HCT116 (cell line): ENCODE data around the gene SHH. TPM values are rescaled to one million over a fixed set of nuclear protein-coding genes. Genes with fewer than 3 reads are reported as not detected.
A peak's percentile ranks its signal among the peaks of the same experiment; 100 is the strongest.

Source experiments
- ATAC-seq: fragments of 200-7000 bp; cut with Tn5 transposase; 2 replicates; pipeline ENCODE4 v1.9.1; 2020; ENCODE audit warnings: mild to moderate bottlenecking, moderate library complexity
- BruUV-seq: library from RNA; stranded (reverse); fragments of 400-500 nt; replicated peaks from 2 replicates; lab custom pipeline; 2021; lab: Mats Ljungman, UMichigan
- CTCF ChIA-PET: fragments of 300-600 bp; sonication (Branson Sonifier 250); formaldehyde crosslinking; loops from one replicate; lab custom pipeline; 2021; ENCODE audit warnings: antibody characterized with exemption; lab: Charles Lee
- POLR2A ChIA-PET: fragments of 300-600, 350-600 bp; sonication (Branson Sonifier 250); formaldehyde crosslinking; loops from one replicate; lab custom pipeline; 2021; ENCODE audit warnings: antibody characterized with exemption; lab: Charles Lee
- RAD21 ChIA-PET, 2 experiments: fragments of 300-600 bp; sonication (Branson Sonifier 250); formaldehyde crosslinking; loops; one replicate each; lab custom pipeline; 2023; ENCODE audit warnings: low total read pairs in 2 of 2; ENCODE audit not compliant: uncharacterized antibody in 2 of 2, unreplicated experiment in 2 of 2, low non-redundant PET in 1 of 2; lab: Charles Lee
- DNase-seq: peaks from one replicate; pipeline ENCODE4 v3.0.0-alpha.2; 2010; ENCODE audit warnings: low read depth, low spot score
- H2AFZ ChIP-seq: fragments of 200-600 bp; shearing (Covaris generic), sonication (generic); 2 replicates; pipeline ENCODE4 v1.6.1; 2017; ENCODE audit warnings: low read depth, mixed run types, mixed read lengths, antibody characterized with exemption, low read length; ENCODE audit not compliant: poor library complexity, severe bottlenecking
- H3K27ac ChIP-seq: 2 replicates; pipeline ENCODE4 v1.5.1; 2012; ENCODE audit warnings: low read depth, low read length
- H3K27me3 ChIP-seq: fragments of 200-600 bp; sonication (generic); 2 replicates; pipeline ENCODE4 v1.6.1; 2016; ENCODE audit warnings: mixed run types, low read length, mixed read lengths; ENCODE audit not compliant: insufficient read depth
- H3K36me3 ChIP-seq, 2 experiments: fragments of 200-500 bp in 1 of 2; fragments of 200-600 bp in 1 of 2; sonication (Bioruptor generic) in 1 of 2; sonication (generic) in 1 of 2; 2 replicates each; pipeline versions ENCODE4 v1.5.1 to v1.6.1; 2014 to 2016; ENCODE audit warnings: low read length in 2 of 2, inconsistent platforms in 1 of 2, mixed read lengths in 1 of 2, mixed run types in 1 of 2; ENCODE audit not compliant: insufficient read depth in 2 of 2, control insufficient read depth in 1 of 2
- H3K4me1 ChIP-seq, 2 experiments: fragments of 200-600 bp in 1 of 2; sonication (generic) in 1 of 2; 2 replicates each; pipeline versions ENCODE4 v1.5.1 to v1.6.1; 2012 to 2017; ENCODE audit warnings: low read length in 2 of 2, inconsistent platforms in 1 of 2, mild to moderate bottlenecking in 1 of 2, mixed read lengths in 1 of 2, mixed run types in 1 of 2, moderate library complexity in 1 of 2; ENCODE audit not compliant: insufficient read depth in 2 of 2, control insufficient read depth in 1 of 2
- H3K4me2 ChIP-seq: fragments of 200-600 bp; sonication (generic); 2 replicates; pipeline ENCODE4 v1.6.1; 2017; ENCODE audit warnings: mixed run types, low read length, mixed read lengths
- H3K4me3 ChIP-seq, 2 experiments: fragments of 200-600 bp in 1 of 2; sonication (generic) in 1 of 2; replicated peaks in 1 of 2; 2 replicates each; pipeline ENCODE4 v1.5.1; 2011 to 2016; ENCODE audit warnings: low read length in 2 of 2, control low read depth in 1 of 2, low read depth in 1 of 2, mild to moderate bottlenecking in 1 of 2, mixed read lengths in 1 of 2, mixed run types in 1 of 2
- H3K79me2 ChIP-seq: fragments of 200-600 bp; sonication (generic); 2 replicates; pipeline ENCODE4 v1.6.1; 2017; ENCODE audit warnings: mild to moderate bottlenecking, mixed run types, low read length, moderate library complexity, mixed read lengths; ENCODE audit not compliant: insufficient read depth
- H3K9ac ChIP-seq: fragments of 200-600 bp; sonication (generic); 2 replicates; pipeline ENCODE4 v1.6.1; 2016; ENCODE audit warnings: low read length, mixed read lengths
- H3K9me2 ChIP-seq: fragments of 200-600 bp; sonication (generic), shearing (Covaris generic); 2 replicates; pipeline ENCODE4 v1.6.1; 2017; ENCODE audit warnings: mixed run types, mild to moderate bottlenecking, moderate library complexity; ENCODE audit not compliant: insufficient read depth
- H3K9me3 ChIP-seq, 2 experiments: fragments of 200-500 bp in 1 of 2; fragments of 200-600 bp in 1 of 2; sonication (Bioruptor generic) in 1 of 2; sonication (generic) in 1 of 2; 2 replicates each; pipeline ENCODE4 v1.6.1; 2014 to 2017; ENCODE audit warnings: low read length in 2 of 2, mixed read lengths in 2 of 2, inconsistent platforms in 1 of 2, low read depth in 1 of 2, mild to moderate bottlenecking in 1 of 2, mixed run types in 1 of 2, moderate library complexity in 1 of 2; ENCODE audit not compliant: control insufficient read depth in 1 of 2, insufficient read depth in 1 of 2
- H4K20me1 ChIP-seq: fragments of 200-600 bp; sonication (generic), shearing (Covaris generic); 2 replicates; pipeline ENCODE4 v1.6.1; 2017; ENCODE audit warnings: mixed run types, mild to moderate bottlenecking, moderate library complexity; ENCODE audit not compliant: insufficient read depth
- CBX3 ChIP-seq: IDR thresholded peaks from 2 replicates; pipeline ENCODE4 v1.6.1; 2012; ENCODE audit warnings: low read depth
- CEBPB ChIP-seq: IDR thresholded peaks from 2 replicates; pipeline ENCODE4 v1.6.1; 2012; ENCODE audit warnings: low read depth
- ELF1 ChIP-seq: IDR thresholded peaks from 2 replicates; pipeline ENCODE4 v1.6.1; 2012; ENCODE audit warnings: low read depth, borderline replicate concordance
- EZH2phosphoT487 ChIP-seq: fragments of 200-600 bp; IDR thresholded peaks from 2 replicates; pipeline ENCODE4 v1.6.1; 2018; ENCODE audit warnings: antibody characterized with exemption, borderline replicate concordance
- POLR2A ChIP-seq: IDR thresholded peaks from 2 replicates; pipeline ENCODE4 v1.7.0; 2011; ENCODE audit warnings: borderline replicate concordance; ENCODE audit not compliant: insufficient read depth, insufficient read length; ENCODE audit errors: extremely low read depth
- POLR2AphosphoS5 ChIP-seq: IDR thresholded peaks from 2 replicates; pipeline ENCODE4 v1.6.1; 2011; ENCODE audit warnings: mild to moderate bottlenecking, low read depth, low read length, moderate library complexity
- SP1 ChIP-seq: IDR thresholded peaks from 2 replicates; pipeline ENCODE4 v1.6.1; 2012; ENCODE audit warnings: low read depth
- SRF ChIP-seq: IDR thresholded peaks from 2 replicates; pipeline ENCODE4 v1.6.1; 2012; ENCODE audit warnings: low read depth
- TCF7L2 ChIP-seq: IDR thresholded peaks from 2 replicates; pipeline ENCODE4 v1.7.0; 2011; ENCODE audit warnings: borderline replicate concordance, inconsistent platforms; ENCODE audit not compliant: insufficient read depth, insufficient read length; ENCODE audit errors: extremely low read depth
- intact Hi-C: fragments of 100-400 bp; cut with micrococcal nuclease; formaldehyde crosslinking; loops from 2 replicates; pipeline ENCODE4 v1.10.0; 2022
- total RNA-seq: library from RNA; stranded (reverse); gene quantifications from one replicate; pipeline ENCODE4 v1.2.1, GENCODE V29; 2021; ENCODE audit not compliant: unreplicated experiment
- TF ChIP-seq, protein P1 (sequence below): IDR thresholded peaks from 2 replicates; pipeline ENCODE4 v1.6.1; 2012
- TF ChIP-seq, protein P2 (sequence below): IDR thresholded peaks from 2 replicates; pipeline ENCODE4 v1.6.1; 2011; ENCODE audit warnings: mild to moderate bottlenecking, low read length, moderate library complexity; ENCODE audit not compliant: insufficient replicate concordance; ENCODE audit errors: extremely low read depth

The SHH gene
- total RNA-seq, 1 experiment from 2014 or later = 0.32 TPM

DNA sequence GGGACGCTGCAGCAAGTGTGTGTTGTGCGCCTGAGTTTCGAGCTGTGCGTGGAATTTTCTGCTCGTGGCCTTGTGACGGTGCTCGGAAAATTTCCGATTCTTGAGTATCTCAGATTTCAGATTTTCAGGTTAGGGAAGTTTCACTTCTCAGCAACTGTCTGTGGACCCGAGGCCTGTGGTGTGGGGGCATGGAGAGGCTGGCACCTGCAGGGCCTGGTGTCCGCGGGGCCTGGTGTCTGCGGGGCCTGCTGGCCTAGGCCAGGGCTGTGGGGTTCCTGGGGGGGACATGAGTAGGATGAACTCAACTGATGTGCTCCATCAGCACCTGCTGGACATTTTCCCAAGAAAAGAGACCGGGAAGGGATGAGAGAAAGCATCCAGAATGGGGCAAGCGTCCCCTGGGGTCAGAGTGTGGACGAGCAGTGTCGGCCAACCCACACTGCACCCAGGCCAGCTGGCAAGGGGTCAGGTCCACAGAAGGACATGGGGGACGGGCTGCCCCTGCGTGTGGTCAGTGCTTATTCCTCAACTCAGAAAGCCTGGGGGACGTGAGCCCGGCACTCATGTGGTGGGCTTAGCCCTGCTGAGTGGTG is 31.3 kb upstream of the SHH start:
- ATAC-seq (no peak), DNase-seq (no peak)
- ChIA-PET RAD21 (no interaction called here), POLR2A (no interaction called here), CTCF (no interaction called here)
- TF ChIP-seq POLR2AphosphoS5 = no peak
- no peak for TF ChIP-seq POLR2A
- no peak for TF ChIP-seq TCF7L2
- TF ChIP-seq CBX3 = no peak
- no peak for TF ChIP-seq ELF1
- no peak for TF ChIP-seq SRF
- H3K9me3 ChIP-seq = no peaks in the 10 kb centered on the region
- no peaks in the 10 kb centered on the region for H3K27me3 ChIP-seq
- H3K9ac ChIP-seq = no peak overlapping the region
- H4K20me1 ChIP-seq = no peaks in the 10 kb centered on the region
- no peaks in the 10 kb centered on the region for H3K36me3 ChIP-seq
- H3K79me2 ChIP-seq = no peaks in the 10 kb centered on the region
- no peak overlapping the region for H2AFZ ChIP-seq
- no TSS peak for BruUV-seq
- intact Hi-C loops = no loop called here
- H3K4me2 ChIP-seq = no peak overlapping the region
- no peak overlapping the region for H3K4me3 ChIP-seq
- peaks cover 3 to 7% of the 10 kb centered on the region in 2 experiments; a peak in 2 of 4 replicates for H3K4me1 ChIP-seq
- H3K27ac ChIP-seq = peak overlapping the region; percentile 17; the same call in 1 of the 2 replicates
- no peaks in the 10 kb centered on the region for H3K9me2 ChIP-seq

DNA sequence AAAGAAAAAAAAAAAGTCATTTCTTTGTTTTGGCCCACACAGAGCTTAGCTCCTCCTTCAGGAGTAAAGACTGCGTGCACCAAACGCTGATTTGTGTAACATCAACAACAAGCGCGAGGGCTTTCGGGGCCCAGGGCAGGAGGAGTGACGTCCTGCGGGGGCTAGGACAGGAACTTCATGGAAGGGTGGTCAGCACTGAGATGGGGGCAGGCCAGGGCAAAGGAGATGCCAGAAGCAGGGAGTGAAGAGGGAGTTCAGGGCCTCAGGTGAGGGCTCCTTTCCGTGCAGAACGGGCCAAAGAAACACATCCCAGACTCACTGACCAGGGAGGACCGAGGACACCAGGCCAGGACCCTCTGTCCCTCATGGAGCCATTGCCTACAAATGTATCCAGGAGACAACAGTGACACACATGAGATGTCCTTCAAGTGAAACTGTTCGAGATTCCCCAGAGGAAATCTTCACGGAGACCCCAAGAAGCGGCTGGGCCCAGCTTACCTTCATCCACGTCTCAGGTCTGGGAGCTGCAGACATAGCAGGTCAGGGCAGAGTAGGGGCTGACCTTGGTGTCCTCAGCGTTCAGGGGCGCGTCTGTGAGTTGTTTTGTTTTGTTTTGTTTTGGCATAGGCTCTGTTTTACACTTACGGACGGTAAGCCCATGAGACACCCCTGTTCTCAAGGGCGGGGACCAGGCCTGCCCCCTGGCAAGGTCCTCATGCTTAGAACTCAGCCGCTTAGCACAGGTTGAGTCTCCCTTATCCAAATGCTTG is 30.4 kb upstream of the SHH start:
- Histone ChIP-seq H3K27me3 (no peaks in the 10 kb centered on the region), H3K9me2 (no peaks in the 10 kb centered on the region), H3K4me2 (no peak overlapping the region), H3K27ac (no peak overlapping the region), H3K9ac (no peak overlapping the region), H3K4me1 (peaks cover 3 to 7% of the 10 kb centered on the region in 2 experiments; a peak in 2 of 4 replicates), H4K20me1 (no peaks in the 10 kb centered on the region), H3K79me2 (no peaks in the 10 kb centered on the region), H3K4me3 (no peak overlapping the region), H2AFZ (no peak overlapping the region), H3K36me3 (no peaks in the 10 kb centered on the region), H3K9me3 (no peaks in the 10 kb centered on the region)
- ATAC-seq (no peak), DNase-seq (no peak)
- CTCF ChIA-PET = no interaction called here
- BruUV-seq = no TSS peak
- RAD21 ChIA-PET = no interaction called here
- intact Hi-C loops = no loop called here
- POLR2A ChIA-PET = no interaction called here
- no peak for TF ChIP-seq SP1
- no peak for TF ChIP-seq CBX3
- TF ChIP-seq, protein P1, sequence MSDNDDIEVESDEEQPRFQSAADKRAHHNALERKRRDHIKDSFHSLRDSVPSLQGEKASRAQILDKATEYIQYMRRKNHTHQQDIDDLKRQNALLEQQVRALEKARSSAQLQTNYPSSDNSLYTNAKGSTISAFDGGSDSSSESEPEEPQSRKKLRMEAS = no peak
- TF ChIP-seq EZH2phosphoT487 = no peak
- TF ChIP-seq, protein P2, sequence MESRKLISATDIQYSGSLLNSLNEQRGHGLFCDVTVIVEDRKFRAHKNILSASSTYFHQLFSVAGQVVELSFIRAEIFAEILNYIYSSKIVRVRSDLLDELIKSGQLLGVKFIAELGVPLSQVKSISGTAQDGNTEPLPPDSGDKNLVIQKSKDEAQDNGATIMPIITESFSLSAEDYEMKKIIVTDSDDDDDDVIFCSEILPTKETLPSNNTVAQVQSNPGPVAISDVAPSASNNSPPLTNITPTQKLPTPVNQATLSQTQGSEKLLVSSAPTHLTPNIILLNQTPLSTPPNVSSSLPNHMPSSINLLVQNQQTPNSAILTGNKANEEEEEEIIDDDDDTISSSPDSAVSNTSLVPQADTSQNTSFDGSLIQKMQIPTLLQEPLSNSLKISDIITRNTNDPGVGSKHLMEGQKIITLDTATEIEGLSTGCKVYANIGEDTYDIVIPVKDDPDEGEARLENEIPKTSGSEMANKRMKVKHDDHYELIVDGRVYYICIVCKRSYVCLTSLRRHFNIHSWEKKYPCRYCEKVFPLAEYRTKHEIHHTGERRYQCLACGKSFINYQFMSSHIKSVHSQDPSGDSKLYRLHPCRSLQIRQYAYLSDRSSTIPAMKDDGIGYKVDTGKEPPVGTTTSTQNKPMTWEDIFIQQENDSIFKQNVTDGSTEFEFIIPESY = no peak
- TF ChIP-seq CEBPB = no peak
